SU-DHL-6 (cell line): ENCODE results near the gene C1QL4.

Experiments
- H2AFZ ChIP-seq: fragments of 200-600 bp; sonication (generic); 2 replicates; pipeline ENCODE4 v1.6.1; 2014; ENCODE audit warnings: low read depth, mild to moderate bottlenecking, moderate library complexity, mixed read lengths, antibody characterized with exemption, low read length; ENCODE audit not compliant: severe bottlenecking
- H3F3A ChIP-seq: fragments of 200-600 bp; shearing (Covaris generic); 2 replicates; pipeline ENCODE4 v1.6.0; 2016; ENCODE audit warnings: antibody characterized with exemption, mild to moderate bottlenecking; ENCODE audit not compliant: insufficient read depth
- H3K27ac ChIP-seq: fragments of 200-600 bp; sonication (generic); 2 replicates; pipeline ENCODE4 v1.5.1; 2016; ENCODE audit warnings: low read depth, mild to moderate bottlenecking, low read length, moderate library complexity, mixed read lengths
- H3K27me3 ChIP-seq: fragments of 200-600 bp; sonication (generic), shearing (Covaris generic); 2 replicates; pipeline ENCODE4 v1.6.0; 2014; ENCODE audit warnings: mild to moderate bottlenecking, low read length
- H3K36me3 ChIP-seq: fragments of 200-600 bp; sonication (generic); 2 replicates; pipeline ENCODE4 v1.6.1; 2014; ENCODE audit warnings: mild to moderate bottlenecking, low read length, mixed read lengths
- H3K4me2 ChIP-seq: fragments of 300-600, 200-600 bp; shearing (Covaris generic), sonication (generic); 2 replicates; pipeline ENCODE4 v1.6.0; 2014; ENCODE audit warnings: low read length, low read depth, mild to moderate bottlenecking; ENCODE audit not compliant: poor library complexity, severe bottlenecking
- H3K4me3 ChIP-seq: fragments of 200-600 bp; sonication (generic); 2 replicates; pipeline ENCODE4 v1.5.1; 2014; ENCODE audit warnings: antibody characterized with exemption, low read length, mild to moderate bottlenecking, mixed read lengths; ENCODE audit not compliant: insufficient read depth, poor library complexity, severe bottlenecking
- H3K79me2 ChIP-seq: fragments of 200-600 bp; sonication (generic); 2 replicates; pipeline ENCODE4 v1.6.1; 2014; ENCODE audit warnings: mild to moderate bottlenecking, low read length, moderate library complexity; ENCODE audit not compliant: insufficient read depth
- H3K9ac ChIP-seq: fragments of 200-600 bp; sonication (generic); 2 replicates; pipeline ENCODE4 v1.7.0; 2014; ENCODE audit warnings: mild to moderate bottlenecking, low read length
- H3K9me2 ChIP-seq: fragments of 200-600 bp; sonication (generic); replicated peaks from 2 replicates; pipeline ENCODE4 v1.6.1; 2014; ENCODE audit warnings: low read length; ENCODE audit not compliant: insufficient read depth
- H3K9me3 ChIP-seq: fragments of 200-600 bp; sonication (generic); 2 replicates; pipeline ENCODE4 v1.6.1; 2014; ENCODE audit warnings: low read length, mixed read lengths; ENCODE audit not compliant: insufficient read depth
- H4K20me1 ChIP-seq: fragments of 200-600 bp; sonication (generic); 2 replicates; pipeline ENCODE4 v1.6.1; 2014; ENCODE audit warnings: low read depth, mild to moderate bottlenecking, antibody characterized with exemption, low read length, moderate library complexity, mixed read lengths
- EZH2phosphoT487 ChIP-seq: fragments of 200-600 bp; sonication (generic), shearing (Covaris generic); conservative IDR thresholded peaks from 2 replicates; pipeline ENCODE4 v1.6.1; 2018; ENCODE audit warnings: mild to moderate bottlenecking, antibody characterized with exemption, low read length, moderate library complexity, mixed read lengths
- TF ChIP-seq, protein P1 (sequence below): fragments of 200-600 bp; sonication (generic); IDR thresholded peaks from one replicate; pipeline ENCODE4 v1.5.1; 2017; ENCODE audit warnings: antibody characterized with exemption, mild to moderate bottlenecking, low read length, moderate library complexity; ENCODE audit not compliant: insufficient read depth, poor library complexity, severe bottlenecking

C1QL4 gene

GRCh38 chr12:49342066-49342913 is 5.3 kb upstream of the C1QL4 start:
- H3K27ac ChIP-seq, result no peak overlapping the region
- no peaks in the 10 kb centered on the region for H4K20me1 ChIP-seq
- no peak overlapping the region for H3K4me3 ChIP-seq
- peak overlapping the region; percentile 29 for H3K4me2 ChIP-seq
- TF ChIP-seq, protein P1, sequence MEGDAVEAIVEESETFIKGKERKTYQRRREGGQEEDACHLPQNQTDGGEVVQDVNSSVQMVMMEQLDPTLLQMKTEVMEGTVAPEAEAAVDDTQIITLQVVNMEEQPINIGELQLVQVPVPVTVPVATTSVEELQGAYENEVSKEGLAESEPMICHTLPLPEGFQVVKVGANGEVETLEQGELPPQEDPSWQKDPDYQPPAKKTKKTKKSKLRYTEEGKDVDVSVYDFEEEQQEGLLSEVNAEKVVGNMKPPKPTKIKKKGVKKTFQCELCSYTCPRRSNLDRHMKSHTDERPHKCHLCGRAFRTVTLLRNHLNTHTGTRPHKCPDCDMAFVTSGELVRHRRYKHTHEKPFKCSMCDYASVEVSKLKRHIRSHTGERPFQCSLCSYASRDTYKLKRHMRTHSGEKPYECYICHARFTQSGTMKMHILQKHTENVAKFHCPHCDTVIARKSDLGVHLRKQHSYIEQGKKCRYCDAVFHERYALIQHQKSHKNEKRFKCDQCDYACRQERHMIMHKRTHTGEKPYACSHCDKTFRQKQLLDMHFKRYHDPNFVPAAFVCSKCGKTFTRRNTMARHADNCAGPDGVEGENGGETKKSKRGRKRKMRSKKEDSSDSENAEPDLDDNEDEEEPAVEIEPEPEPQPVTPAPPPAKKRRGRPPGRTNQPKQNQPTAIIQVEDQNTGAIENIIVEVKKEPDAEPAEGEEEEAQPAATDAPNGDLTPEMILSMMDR, result peak; percentile 97
- no peak for TF ChIP-seq EZH2phosphoT487
- no peaks in the 10 kb centered on the region for H3K27me3 ChIP-seq
- H3F3A ChIP-seq, result no peaks in the 10 kb centered on the region; the same call in 1 of the 2 replicates
- H3K36me3 ChIP-seq, result no peaks in the 10 kb centered on the region
- no peak overlapping the region for H2AFZ ChIP-seq
- H3K9me2 ChIP-seq, result no peaks in the 10 kb centered on the region
- no peaks in the 10 kb centered on the region for H3K9me3 ChIP-seq
- no peaks in the 10 kb centered on the region for H3K79me2 ChIP-seq
- H3K9ac ChIP-seq, result no peak overlapping the region

- Histone ChIP-seq H3K4me2 (no peak overlapping the region), H3K36me3 (no peaks in the 10 kb centered on the region), H3K9me3 (no peaks in the 10 kb centered on the region), H3K79me2 (no peaks in the 10 kb centered on the region), H3K4me3 (no peak overlapping the region), H3K27me3 (no peaks in the 10 kb centered on the region), H3K9me2 (no peaks in the 10 kb centered on the region), H3K27ac (no peak overlapping the region), H3F3A (no peaks in the 10 kb centered on the region; the same call in 1 of the 2 replicates), H4K20me1 (no peaks in the 10 kb centered on the region), H3K9ac (no peak overlapping the region), H2AFZ (no peak overlapping the region)
- TF ChIP-seq EZH2phosphoT487, result no peak
- TF ChIP-seq, protein P1, result no peak
These were observed 4.7 kb upstream of the C1QL4 start for GRCh38 chr12:49341777-49342065.

- no peaks in the 10 kb centered on the region for H3K27me3 ChIP-seq
- no peak overlapping the region for H3K4me3 ChIP-seq
- H3K9me2 ChIP-seq, result no peaks in the 10 kb centered on the region
- no peak overlapping the region for H2AFZ ChIP-seq
- no peaks in the 10 kb centered on the region for H3K36me3 ChIP-seq
- no peak overlapping the region for H3K4me2 ChIP-seq
- TF ChIP-seq, protein P1, result no peak
- no peak for TF ChIP-seq EZH2phosphoT487
- no peaks in the 10 kb centered on the region; the same call in 1 of the 2 replicates for H3F3A ChIP-seq
- no peaks in the 10 kb centered on the region for H3K9me3 ChIP-seq
- H4K20me1 ChIP-seq, result no peaks in the 10 kb centered on the region
- no peak overlapping the region for H3K27ac ChIP-seq
- H3K79me2 ChIP-seq, result no peaks in the 10 kb centered on the region
- no peak overlapping the region for H3K9ac ChIP-seq
These were observed 4.2 kb upstream of the C1QL4 start for GRCh38 chr12:49340971-49341776.
